ENCODE results near the gene STRA6. TPM values are rescaled to one million over a fixed set of nuclear protein-coding genes. Genes with fewer than 3 reads are reported as not detected.

STRA6 gene
- polyA plus RNA-seq, 1 of the 3 experiments (the other 2 are of a cell fraction) = 27.9 TPM

GRCh38 chr15:74200412-74200815 lies 2.2 kb downstream of the STRA6 start:
- Histone ChIP-seq H3K9me3 (no peaks in the 10 kb centered on the region), H3K27me3 (ENCODE audit: insufficient read depth) (no peaks in the 10 kb centered on the region), H3K79me2 (ENCODE audit: insufficient read depth) (peaks cover 21% of the 10 kb centered on the region; the same call in 1 of the 2 replicates), H3K4me3 (ENCODE audit: low read depth in 2 of 2, low read length in 1 of 2) (peak overlapping the region; percentile 18 to 50; a peak in 3 of 4 replicates), H4K20me1 (ENCODE audit: insufficient read depth) (no peaks in the 10 kb centered on the region), H3K27ac (ENCODE audit: low read depth in 2 of 2, low read length in 1 of 2) (peak overlapping the region; percentile 80 to 97), H3K9me2 (no peaks in the 10 kb centered on the region), H3K4me1 (ENCODE audit: control insufficient read depth in 1 of 2, insufficient read depth in 2 of 2, low read depth in 1 of 2, low read length in 1 of 2) (peaks cover 82 to 94% of the 10 kb centered on the region in 2 experiments), H3K4me2 (peak overlapping the region; percentile 82), H3K9ac (peak overlapping the region; percentile 50; the same call in 1 of the 2 replicates), H3F3A (replicated peaks; ENCODE audit: insufficient read depth) (peaks cover 22% of the 10 kb centered on the region), H2AFZ (ENCODE audit: low read depth) (no peak overlapping the region), H3K36me3 (replicated peaks in 1 of 2; ENCODE audit: control insufficient read depth in 1 of 2, insufficient read depth in 2 of 2, low read length in 1 of 2) (peaks cover 0 to 4% of the 10 kb centered on the region in 2 experiments)
- ChIA-PET CTCF (interaction anchor here (0.6 to 10.7 kb wide), 12 partner anchors 9 to 249 kb away, joined by 3 to 85 read pairs (median 4); no protein-coding TSS in a partner anchor), POLR2A (interaction anchor here (0.7 to 5.1 kb wide), 9 partner anchors 8 to 107 kb away, joined by 3 to 54 read pairs (median 4); no protein-coding TSS in a partner anchor)
- no CpG with 5 or more reads among the region's 1 CpG for WGBS (ENCODE audit: low lambda C conversion rate)
- DNase-seq = peak; percentile 35
- TF ChIP-seq RXRA (IDR thresholded peaks at IDR 0.05; ENCODE audit: borderline replicate concordance, low read depth) (peak; percentile 91), REST (IDR thresholded peaks at IDR 0.05; ENCODE audit: low read depth, low read length) (no peak), TCF12 (IDR thresholded peaks at IDR 0.05) (0 out of 2 replicates have a peak, but pooled peaks have one; percentile 32), FOSL2 (IDR thresholded peaks at IDR 0.05; ENCODE audit: borderline replicate concordance, low read depth) (peak; percentile 20; the same call in 1 of the 2 replicates)

GRCh38 chr15:74199297-74199652 lies 3.3 kb downstream of the STRA6 start:
- POLR2A ChIA-PET = interaction anchor here (1.0 to 5.1 kb wide), 3 partner anchors 14 to 92 kb away, joined by 3 to 54 read pairs (median 6); no protein-coding TSS in a partner anchor
- WGBS (ENCODE audit: low lambda C conversion rate) = 100% methylated on average over 5 of the region's 6 CpGs
- H3K4me1 ChIP-seq (ENCODE audit: control insufficient read depth in 1 of 2, insufficient read depth in 2 of 2, low read depth in 1 of 2, low read length in 1 of 2) = peaks cover 74 to 93% of the 10 kb centered on the region in 2 experiments
- TF ChIP-seq YY1 (IDR thresholded peaks at IDR 0.05; ENCODE audit: low read depth) (no peak), EZH2phosphoT487 (IDR thresholded peaks at IDR 0.05; ENCODE audit: borderline replicate concordance, low read depth) (no peak), TEAD4 (IDR thresholded peaks at IDR 0.05; ENCODE audit: borderline replicate concordance, insufficient read depth) (no peak), RAD21 (IDR thresholded peaks at IDR 0.05; ENCODE audit: low read length) (no peak), IRF3 (IDR thresholded peaks at IDR 0.05; ENCODE audit: low read depth, low read length) (no peak), POLR2AphosphoS5 (IDR thresholded peaks at IDR 0.05; ENCODE audit: low read depth, low read length) (no peak), TCF12 (IDR thresholded peaks at IDR 0.05) (no peak), REST (IDR thresholded peaks at IDR 0.05; ENCODE audit: low read depth, low read length) (no peak), PBX3 (IDR thresholded peaks at IDR 0.05) (no peak), CTCF (IDR thresholded peaks at IDR 0.05) (no peak), ELF1 (IDR thresholded peaks at IDR 0.05) (no peak), SMC3 (IDR thresholded peaks at IDR 0.05; ENCODE audit: low read depth, low read length) (no peak)

More at GRCh38 chr15:74199297-74199652, 3.3 kb downstream of the STRA6 start:
- no peak overlapping the region for H3K9ac ChIP-seq
- H3K4me3 ChIP-seq (ENCODE audit: low read depth in 2 of 2, low read length in 1 of 2) = peak overlapping the region in 1 of 2 experiments; percentile 25; a peak in 1 of 4 replicates
- H2AFZ ChIP-seq (ENCODE audit: low read depth) = no peak overlapping the region
- no peaks in the 10 kb centered on the region for H4K20me1 ChIP-seq (ENCODE audit: insufficient read depth)
- H3K27ac ChIP-seq (ENCODE audit: low read depth in 2 of 2, low read length in 1 of 2) = peak overlapping the region in 1 of 2 experiments; percentile 24; a peak in 2 of 4 replicates
- H3K4me2 ChIP-seq = no peak overlapping the region
- no peaks in the 10 kb centered on the region for H3K9me2 ChIP-seq
- H3F3A ChIP-seq (replicated peaks; ENCODE audit: insufficient read depth) = peaks cover 29% of the 10 kb centered on the region
- peaks cover 21% of the 10 kb centered on the region; the same call in 1 of the 2 replicates for H3K79me2 ChIP-seq (ENCODE audit: insufficient read depth)
- DNase-seq = no peak
- CTCF ChIA-PET = interaction anchor here (0.7 to 10.7 kb wide), 10 partner anchors 9 to 123 kb away, joined by 3 to 85 read pairs (median 4); no protein-coding TSS in a partner anchor
- peaks cover 0 to 15% of the 10 kb centered on the region in 2 experiments for H3K36me3 ChIP-seq (replicated peaks in 1 of 2; ENCODE audit: control insufficient read depth in 1 of 2, insufficient read depth in 2 of 2, low read length in 1 of 2)
- H3K9me3 ChIP-seq = no peaks in the 10 kb centered on the region
- H3K27me3 ChIP-seq (ENCODE audit: insufficient read depth) = no peaks in the 10 kb centered on the region
